Measurements from ENCODE around the gene EPHB1.

The EPHB1 gene

GRCh38 chr3:134869153-134869726 is 74.2 kb downstream of the EPHB1 start:
- TF ChIP-seq POLR2AphosphoS5 (IDR thresholded peaks at IDR 0.05; ENCODE audit: low read depth, low read length), result no peak
- TF ChIP-seq REST (IDR thresholded peaks at IDR 0.05; ENCODE audit: insufficient read depth in 1 of 2, low read depth in 2 of 2, low read length in 2 of 2), result no peak
- no peak for TF ChIP-seq SIN3A (IDR thresholded peaks at IDR 0.05; ENCODE audit: borderline replicate concordance, insufficient read depth, low read length)
- no peak for TF ChIP-seq FOXP2 (optimal IDR thresholded peaks at IDR 0.05; ENCODE audit: borderline replicate concordance, extremely low read depth, extremely low read length, insufficient read depth)
- no peak for TF ChIP-seq TAF1 (IDR thresholded peaks at IDR 0.05; ENCODE audit: borderline replicate concordance, insufficient read depth, low read length)

GRCh38 chr3:134871818-134872217 is 76.8 kb downstream of the EPHB1 start:
- no peak for TF ChIP-seq SIN3A (IDR thresholded peaks at IDR 0.05; ENCODE audit: borderline replicate concordance, insufficient read depth, low read length)
- no peak for TF ChIP-seq REST (IDR thresholded peaks at IDR 0.05; ENCODE audit: insufficient read depth in 1 of 2, low read depth in 2 of 2, low read length in 2 of 2)
- TF ChIP-seq TAF1 (IDR thresholded peaks at IDR 0.05; ENCODE audit: borderline replicate concordance, insufficient read depth, low read length), result no peak
- TF ChIP-seq FOXP2 (optimal IDR thresholded peaks at IDR 0.05; ENCODE audit: borderline replicate concordance, extremely low read depth, extremely low read length, insufficient read depth), result no peak
- TF ChIP-seq POLR2AphosphoS5 (IDR thresholded peaks at IDR 0.05; ENCODE audit: low read depth, low read length), result no peak

- TF ChIP-seq POLR2AphosphoS5 (IDR thresholded peaks at IDR 0.05; ENCODE audit: low read depth, low read length) (no peak), SIN3A (IDR thresholded peaks at IDR 0.05; ENCODE audit: borderline replicate concordance, insufficient read depth, low read length) (no peak), FOXP2 (optimal IDR thresholded peaks at IDR 0.05; ENCODE audit: borderline replicate concordance, extremely low read depth, extremely low read length, insufficient read depth) (no peak)
Measured at GRCh38 chr3:134872440-134873388, 77.7 kb downstream of the EPHB1 start.

- no peak for TF ChIP-seq FOXP2 (optimal IDR thresholded peaks at IDR 0.05; ENCODE audit: borderline replicate concordance, extremely low read depth, extremely low read length, insufficient read depth)
- no peak for TF ChIP-seq TAF1 (IDR thresholded peaks at IDR 0.05; ENCODE audit: borderline replicate concordance, insufficient read depth, low read length)
- TF ChIP-seq SIN3A (IDR thresholded peaks at IDR 0.05; ENCODE audit: borderline replicate concordance, insufficient read depth, low read length), result no peak
- TF ChIP-seq POLR2AphosphoS5 (IDR thresholded peaks at IDR 0.05; ENCODE audit: low read depth, low read length), result no peak
- no peak for TF ChIP-seq REST (IDR thresholded peaks at IDR 0.05; ENCODE audit: insufficient read depth in 1 of 2, low read depth in 2 of 2, low read length in 2 of 2)
Measured at GRCh38 chr3:134873789-134874188, 78.7 kb downstream of the EPHB1 start.

- TF ChIP-seq FOXP2 (optimal IDR thresholded peaks at IDR 0.05; ENCODE audit: borderline replicate concordance, extremely low read depth, extremely low read length, insufficient read depth) (no peak), POLR2AphosphoS5 (IDR thresholded peaks at IDR 0.05; ENCODE audit: low read depth, low read length) (no peak), SIN3A (IDR thresholded peaks at IDR 0.05; ENCODE audit: borderline replicate concordance, insufficient read depth, low read length) (no peak), TAF1 (IDR thresholded peaks at IDR 0.05; ENCODE audit: borderline replicate concordance, insufficient read depth, low read length) (no peak), REST (IDR thresholded peaks at IDR 0.05; ENCODE audit: insufficient read depth in 1 of 2, low read depth in 2 of 2, low read length in 2 of 2) (no peak)
Measured at GRCh38 chr3:134874737-134875413, 79.8 kb downstream of the EPHB1 start.

All from PFSK-1 (cell line).